ENCODE results near the gene FETUB.

Gene FETUB

DNA sequence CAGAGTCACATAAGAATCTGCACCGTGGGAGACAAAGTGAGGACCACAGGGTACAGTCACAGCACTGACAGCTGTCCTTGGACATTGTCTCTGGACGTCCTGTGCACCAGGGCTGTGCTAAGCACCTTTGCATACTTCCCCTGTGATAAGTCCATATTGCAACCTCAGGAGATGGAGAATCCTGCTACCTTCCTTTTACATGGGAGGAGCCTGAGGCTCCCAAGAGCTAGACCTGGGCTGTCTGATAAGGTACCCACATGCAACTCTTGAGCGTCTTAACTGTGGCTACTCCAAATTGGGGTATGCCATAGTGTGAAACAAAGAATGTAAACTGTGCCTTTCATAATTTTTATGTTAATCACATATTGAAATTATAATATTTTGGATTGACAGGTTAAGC is 2.5 kb upstream of the FETUB start:
- TF ChIP-seq, protein P1, sequence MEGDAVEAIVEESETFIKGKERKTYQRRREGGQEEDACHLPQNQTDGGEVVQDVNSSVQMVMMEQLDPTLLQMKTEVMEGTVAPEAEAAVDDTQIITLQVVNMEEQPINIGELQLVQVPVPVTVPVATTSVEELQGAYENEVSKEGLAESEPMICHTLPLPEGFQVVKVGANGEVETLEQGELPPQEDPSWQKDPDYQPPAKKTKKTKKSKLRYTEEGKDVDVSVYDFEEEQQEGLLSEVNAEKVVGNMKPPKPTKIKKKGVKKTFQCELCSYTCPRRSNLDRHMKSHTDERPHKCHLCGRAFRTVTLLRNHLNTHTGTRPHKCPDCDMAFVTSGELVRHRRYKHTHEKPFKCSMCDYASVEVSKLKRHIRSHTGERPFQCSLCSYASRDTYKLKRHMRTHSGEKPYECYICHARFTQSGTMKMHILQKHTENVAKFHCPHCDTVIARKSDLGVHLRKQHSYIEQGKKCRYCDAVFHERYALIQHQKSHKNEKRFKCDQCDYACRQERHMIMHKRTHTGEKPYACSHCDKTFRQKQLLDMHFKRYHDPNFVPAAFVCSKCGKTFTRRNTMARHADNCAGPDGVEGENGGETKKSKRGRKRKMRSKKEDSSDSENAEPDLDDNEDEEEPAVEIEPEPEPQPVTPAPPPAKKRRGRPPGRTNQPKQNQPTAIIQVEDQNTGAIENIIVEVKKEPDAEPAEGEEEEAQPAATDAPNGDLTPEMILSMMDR (IDR thresholded peaks at IDR 0.05; ENCODE audit: insufficient read depth, low read depth, low read length, missing control alignments): no peak
- no peak overlapping the region for H3K4me3 ChIP-seq (ENCODE audit: low read length)
- no peak for DNase-seq (ENCODE audit: low read depth)

DNA sequence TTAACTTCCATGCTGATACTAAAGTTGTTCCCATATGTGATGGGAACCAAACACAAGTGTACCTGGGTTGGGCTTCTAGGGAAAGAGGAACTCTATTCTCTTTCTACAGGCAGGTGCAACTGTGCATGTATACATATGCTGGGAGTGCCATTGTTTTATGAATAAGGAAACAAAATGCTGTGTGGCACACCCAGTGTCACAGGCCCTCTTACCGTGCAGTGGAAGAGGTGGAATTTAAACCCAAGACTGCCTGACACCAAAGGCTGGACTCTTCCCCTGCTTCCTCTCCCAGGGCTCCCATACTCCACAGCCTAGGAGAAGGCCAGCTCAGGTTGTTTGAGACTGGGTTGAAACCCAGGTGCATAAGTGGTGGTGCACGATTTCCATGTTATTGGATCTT is 1.9 kb upstream of the FETUB start:
- DNase-seq (ENCODE audit: low read depth): no peak
- no peak overlapping the region for H3K4me3 ChIP-seq (ENCODE audit: low read length)
- TF ChIP-seq, protein P1 (IDR thresholded peaks at IDR 0.05; ENCODE audit: insufficient read depth, low read depth, low read length, missing control alignments): no peak

DNA sequence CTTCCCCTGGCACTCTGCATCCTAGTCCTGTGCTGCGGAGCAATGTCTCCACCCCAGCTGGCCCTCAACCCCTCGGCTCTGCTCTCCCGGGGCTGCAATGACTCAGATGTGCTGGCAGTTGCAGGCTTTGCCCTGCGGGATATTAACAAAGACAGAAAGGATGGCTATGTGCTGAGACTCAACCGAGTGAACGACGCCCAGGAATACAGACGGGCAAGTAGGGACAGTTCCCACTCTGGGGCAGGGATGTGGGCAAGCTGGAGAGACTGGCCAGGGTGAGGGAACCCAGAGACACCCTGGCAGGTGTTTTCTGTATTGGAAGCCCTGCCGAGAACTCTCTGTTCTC is 247 bp downstream of the FETUB start:
- TF ChIP-seq, protein P1 (IDR thresholded peaks at IDR 0.05; ENCODE audit: insufficient read depth, low read depth, low read length, missing control alignments): peak; percentile 3
- peak; percentile 98 for DNase-seq (ENCODE audit: low read depth)
- H3K4me3 ChIP-seq (ENCODE audit: low read length): no peak overlapping the region

DNA sequence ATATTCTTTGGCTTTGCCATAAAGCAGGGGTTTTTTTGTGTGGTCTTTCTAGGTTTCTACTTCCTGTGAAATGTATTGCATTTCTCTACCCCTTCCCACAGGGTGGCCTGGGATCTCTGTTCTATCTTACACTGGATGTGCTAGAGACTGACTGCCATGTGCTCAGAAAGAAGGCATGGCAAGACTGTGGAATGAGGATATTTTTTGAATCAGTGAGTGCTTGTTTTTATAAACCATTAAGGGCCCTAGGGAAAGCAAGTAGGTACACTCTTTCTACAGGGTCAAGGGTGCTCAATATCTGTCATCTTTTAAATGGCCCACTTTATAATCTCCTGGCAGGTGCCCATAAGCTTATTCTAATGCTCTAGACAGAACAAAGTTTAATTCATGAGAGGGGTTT is 730 bp downstream of the FETUB start:
- no peak for DNase-seq (ENCODE audit: low read depth)
- TF ChIP-seq, protein P1 (IDR thresholded peaks at IDR 0.05; ENCODE audit: insufficient read depth, low read depth, low read length, missing control alignments): no peak
- no peak overlapping the region for H3K4me3 ChIP-seq (ENCODE audit: low read length)

DNA sequence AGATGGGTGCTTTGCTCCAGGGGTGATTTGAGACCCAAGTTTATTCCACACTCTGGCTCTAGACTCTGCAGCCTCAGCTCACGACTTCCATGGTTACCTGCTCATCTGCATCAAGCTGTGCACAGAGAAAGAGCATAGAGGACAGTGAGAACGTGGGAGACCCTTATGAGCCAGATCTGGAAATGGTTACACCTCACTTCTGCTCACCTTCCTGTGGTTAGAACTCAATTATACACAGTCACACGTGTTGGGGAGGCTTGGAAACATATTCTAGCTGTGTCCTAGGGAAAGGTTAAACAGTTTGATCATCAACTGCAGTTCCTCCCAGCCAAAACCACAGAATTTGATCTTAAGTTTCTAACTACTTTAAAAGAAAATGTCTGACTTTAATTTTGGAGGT is 1.8 kb downstream of the FETUB start:
- H3K4me3 ChIP-seq (ENCODE audit: low read length): no peak overlapping the region
- DNase-seq (ENCODE audit: low read depth): no peak
- TF ChIP-seq, protein P1 (IDR thresholded peaks at IDR 0.05; ENCODE audit: insufficient read depth, low read depth, low read length, missing control alignments): no peak

DNA sequence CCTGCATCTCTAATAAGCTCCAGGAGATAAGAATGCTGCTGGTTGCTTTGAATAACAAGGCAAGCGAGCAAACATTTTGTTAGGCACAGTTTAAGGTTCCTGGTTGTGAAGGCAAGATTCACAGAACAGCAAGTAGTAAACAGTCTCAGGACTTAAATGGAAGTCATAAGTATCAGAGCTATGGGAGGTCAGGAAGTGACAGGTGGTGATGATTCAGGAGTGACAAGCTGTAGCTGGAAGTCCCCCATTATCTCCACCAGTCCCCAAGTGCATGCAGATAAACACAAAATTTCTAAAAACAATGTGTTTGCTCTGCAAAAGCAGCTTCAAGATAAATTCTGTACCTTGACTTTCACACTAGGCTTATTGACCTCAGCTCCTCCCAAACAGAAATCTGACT is 3.3 kb downstream of the FETUB start:
- TF ChIP-seq, protein P1 (IDR thresholded peaks at IDR 0.05; ENCODE audit: insufficient read depth, low read depth, low read length, missing control alignments): no peak
- H3K4me3 ChIP-seq (ENCODE audit: low read length): no peak overlapping the region
- peak; percentile 46 for DNase-seq (ENCODE audit: low read depth)

DNA sequence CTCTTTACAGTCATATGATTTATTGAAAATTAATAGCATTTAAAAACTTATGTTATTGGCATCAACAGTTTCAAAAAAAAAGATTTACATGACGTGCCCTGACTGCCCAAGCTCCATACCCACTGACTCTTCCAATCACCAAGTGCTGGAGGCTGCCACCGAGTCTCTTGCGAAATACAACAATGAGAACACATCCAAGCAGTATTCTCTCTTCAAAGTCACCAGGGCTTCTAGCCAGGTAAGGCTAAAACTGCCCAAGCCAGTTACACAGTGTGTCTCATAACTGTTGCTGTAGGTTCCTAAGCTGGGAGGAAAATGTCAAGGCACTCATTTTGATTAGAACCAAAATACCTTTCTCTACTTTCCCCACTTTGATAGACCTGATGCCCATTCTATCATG is 4.5 kb downstream of the FETUB start:
- TF ChIP-seq, protein P1 (IDR thresholded peaks at IDR 0.05; ENCODE audit: insufficient read depth, low read depth, low read length, missing control alignments): no peak
- peak; percentile 95 for DNase-seq (ENCODE audit: low read depth)
- H3K4me3 ChIP-seq (ENCODE audit: low read length): no peak overlapping the region

Data from epithelial cell of esophagus (primary cell).